ENCODE data around the gene SLC6A7. TPM values are rescaled to one million over a fixed set of nuclear protein-coding genes. Genes with fewer than 3 reads are reported as not detected.
A peak's percentile ranks its signal among the peaks of the same experiment; 100 is the strongest.

Gene SLC6A7
- total RNA-seq, 2 donors from 2014 or later, result not detected

DNA sequence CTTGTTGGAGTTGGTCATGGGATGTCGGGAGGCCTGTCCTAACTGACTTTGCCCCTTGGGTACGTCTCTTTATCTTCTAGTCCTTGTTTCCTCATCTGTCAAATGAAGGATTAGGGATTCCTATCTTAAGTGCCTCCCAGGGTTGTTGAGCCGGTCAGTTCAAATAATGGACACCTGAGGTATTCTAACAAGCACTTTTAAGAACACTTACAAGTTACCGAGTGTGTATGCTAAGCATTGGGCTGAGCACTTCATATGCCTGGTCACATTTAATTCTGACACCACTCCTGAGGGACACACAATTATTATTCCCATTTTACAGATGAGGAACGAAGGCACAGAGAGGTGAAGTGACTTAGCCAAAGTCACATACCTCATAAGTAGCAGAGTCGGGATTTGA, 62.6 kb downstream of the SLC6A7 start:
- no peaks in the 10 kb centered on the region for H3K36me3 Mint-ChIP-seq (ENCODE audit: low read depth)
- Histone ChIP-seq H3K4me3 (ENCODE audit: low read length) (no peak overlapping the region), H3K4me1 (ENCODE audit: control insufficient read depth, insufficient read depth, low read length) (peaks cover 16% of the 10 kb centered on the region), H3K9me3 (ENCODE audit: control insufficient read depth, low read length) (no peaks in the 10 kb centered on the region), H3K27me3 (ENCODE audit: control insufficient read depth, insufficient read depth, low read length, poor library complexity, severe bottlenecking) (no peaks in the 10 kb centered on the region), H3K36me3 (ENCODE audit: control insufficient read depth, insufficient read depth, low read length) (no peaks in the 10 kb centered on the region), H3K27ac (ENCODE audit: low read depth, low read length) (no peak overlapping the region), H3K9ac (ENCODE audit: extremely low read depth, low read length, poor library complexity, severe bottlenecking) (no peak overlapping the region)
- TF ChIP-seq, protein P1, sequence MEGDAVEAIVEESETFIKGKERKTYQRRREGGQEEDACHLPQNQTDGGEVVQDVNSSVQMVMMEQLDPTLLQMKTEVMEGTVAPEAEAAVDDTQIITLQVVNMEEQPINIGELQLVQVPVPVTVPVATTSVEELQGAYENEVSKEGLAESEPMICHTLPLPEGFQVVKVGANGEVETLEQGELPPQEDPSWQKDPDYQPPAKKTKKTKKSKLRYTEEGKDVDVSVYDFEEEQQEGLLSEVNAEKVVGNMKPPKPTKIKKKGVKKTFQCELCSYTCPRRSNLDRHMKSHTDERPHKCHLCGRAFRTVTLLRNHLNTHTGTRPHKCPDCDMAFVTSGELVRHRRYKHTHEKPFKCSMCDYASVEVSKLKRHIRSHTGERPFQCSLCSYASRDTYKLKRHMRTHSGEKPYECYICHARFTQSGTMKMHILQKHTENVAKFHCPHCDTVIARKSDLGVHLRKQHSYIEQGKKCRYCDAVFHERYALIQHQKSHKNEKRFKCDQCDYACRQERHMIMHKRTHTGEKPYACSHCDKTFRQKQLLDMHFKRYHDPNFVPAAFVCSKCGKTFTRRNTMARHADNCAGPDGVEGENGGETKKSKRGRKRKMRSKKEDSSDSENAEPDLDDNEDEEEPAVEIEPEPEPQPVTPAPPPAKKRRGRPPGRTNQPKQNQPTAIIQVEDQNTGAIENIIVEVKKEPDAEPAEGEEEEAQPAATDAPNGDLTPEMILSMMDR (conservative IDR thresholded peaks at IDR 0.05), result no peak
- DNase-seq, result no peak
- 86 to 94% methylated on average over 6 of the region's 6 CpGs for WGBS, 2 experiments (ENCODE audit: insufficient coverage in 1 of 2, insufficient read length in 1 of 2)
- H3K27ac Mint-ChIP-seq, result no peak overlapping the region
- H3K9me3 Mint-ChIP-seq, result no peaks in the 10 kb centered on the region
- H3K27me3 Mint-ChIP-seq (ENCODE audit: insufficient read depth), result peaks cover 2% of the 10 kb centered on the region
- no peak overlapping the region for H3K4me3 Mint-ChIP-seq
- H3K4me1 Mint-ChIP-seq, result peaks cover 11% of the 10 kb centered on the region

DNA sequence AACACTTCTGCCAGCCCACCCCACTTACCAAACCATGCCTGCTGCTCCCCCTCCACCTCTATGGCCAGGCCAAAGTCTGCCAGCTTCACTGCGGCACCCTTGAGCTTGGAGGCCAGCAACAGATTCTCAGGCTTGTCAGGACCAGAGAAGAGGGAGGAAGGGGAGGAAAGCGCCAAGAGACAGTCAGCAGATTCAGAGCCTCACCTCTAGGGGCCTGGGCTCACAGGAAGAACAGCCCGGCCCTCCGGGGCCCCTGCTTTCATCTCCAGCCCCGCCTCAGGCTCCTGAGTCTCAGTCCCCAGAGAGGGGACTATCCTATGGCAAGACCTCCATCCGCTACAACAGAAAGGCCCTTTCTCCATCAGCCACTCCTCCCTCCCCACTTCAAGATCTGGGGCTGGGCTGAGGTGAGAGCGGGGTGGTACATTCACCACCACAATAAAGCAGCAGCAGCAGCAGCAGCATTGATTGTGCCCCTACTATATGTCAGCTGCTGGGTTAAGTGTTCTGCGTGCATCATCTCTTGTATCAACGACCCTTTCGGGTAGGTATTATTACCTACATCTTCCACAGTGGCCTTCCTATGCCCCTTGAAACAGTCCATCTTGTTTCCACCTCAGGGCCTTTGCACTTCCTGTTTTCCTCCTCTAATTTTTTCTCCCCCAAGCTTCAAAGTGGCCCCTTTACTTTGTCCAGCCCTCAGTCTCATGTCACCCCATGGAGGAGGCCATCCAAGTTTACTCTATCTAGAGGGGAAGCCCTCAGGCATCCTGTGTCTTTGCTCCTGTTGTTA, 63.8 kb downstream of the SLC6A7 start:
- Histone ChIP-seq H3K27ac (ENCODE audit: low read depth, low read length) (no peak overlapping the region), H3K27me3 (ENCODE audit: control insufficient read depth, insufficient read depth, low read length, poor library complexity, severe bottlenecking) (no peaks in the 10 kb centered on the region), H3K9ac (ENCODE audit: extremely low read depth, low read length, poor library complexity, severe bottlenecking) (no peak overlapping the region), H3K36me3 (ENCODE audit: control insufficient read depth, insufficient read depth, low read length) (no peaks in the 10 kb centered on the region), H3K4me1 (ENCODE audit: control insufficient read depth, insufficient read depth, low read length) (peaks cover 16% of the 10 kb centered on the region), H3K4me3 (ENCODE audit: low read length) (no peak overlapping the region), H3K9me3 (ENCODE audit: control insufficient read depth, low read length) (no peaks in the 10 kb centered on the region)
- peak; percentile 74 for DNase-seq
- TF ChIP-seq, protein P1 (conservative IDR thresholded peaks at IDR 0.05), result peak; percentile 61
- Mint-ChIP-seq H3K27ac (no peak overlapping the region), H3K27me3 (ENCODE audit: insufficient read depth) (peaks cover 2% of the 10 kb centered on the region), H3K9me3 (no peaks in the 10 kb centered on the region), H3K4me1 (peaks cover 11% of the 10 kb centered on the region), H3K4me3 (no peak overlapping the region), H3K36me3 (ENCODE audit: low read depth) (no peaks in the 10 kb centered on the region)
- 82 to 100% methylated on average over 3 to 10 of the region's 10 CpGs for WGBS, 2 experiments (ENCODE audit: insufficient coverage in 1 of 2, insufficient read length in 1 of 2)

DNA sequence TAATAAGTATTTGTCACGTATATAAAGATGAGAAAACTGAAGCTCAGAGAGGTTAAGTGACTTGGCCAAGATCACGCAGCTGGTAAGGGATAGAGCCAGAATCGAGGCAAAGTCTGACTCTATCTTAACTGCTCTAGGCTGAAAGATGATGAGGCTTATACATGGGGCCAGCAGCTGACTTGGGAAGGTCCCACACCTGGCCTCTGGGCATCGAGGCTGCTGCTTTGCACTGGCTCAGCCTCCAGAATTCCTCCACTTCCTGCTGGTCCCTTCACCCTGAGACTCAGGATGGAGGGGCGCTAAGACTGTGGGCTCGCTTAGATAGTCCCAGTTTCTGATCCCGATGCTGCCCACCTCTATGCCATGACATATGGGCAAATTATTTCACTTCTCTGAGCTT, 64.5 kb downstream of the SLC6A7 start:
- no peaks in the 10 kb centered on the region for H3K27me3 ChIP-seq (ENCODE audit: control insufficient read depth, insufficient read depth, low read length, poor library complexity, severe bottlenecking)
- peak overlapping the region; percentile 71 for H3K27ac ChIP-seq (ENCODE audit: low read depth, low read length)
- no peak for DNase-seq
- H3K9ac ChIP-seq (ENCODE audit: extremely low read depth, low read length, poor library complexity, severe bottlenecking), result no peak overlapping the region
- H3K4me1 ChIP-seq (ENCODE audit: control insufficient read depth, insufficient read depth, low read length), result peaks cover 16% of the 10 kb centered on the region
- H3K4me1 Mint-ChIP-seq, result peaks cover 11% of the 10 kb centered on the region
- no peak overlapping the region for H3K27ac Mint-ChIP-seq
- 93 to 98% methylated on average over 4 to 7 of the region's 7 CpGs for WGBS, 2 experiments (ENCODE audit: insufficient coverage in 1 of 2, insufficient read length in 1 of 2)
- H3K36me3 ChIP-seq (ENCODE audit: control insufficient read depth, insufficient read depth, low read length), result no peaks in the 10 kb centered on the region
- no peak overlapping the region for H3K4me3 Mint-ChIP-seq
- no peaks in the 10 kb centered on the region for H3K9me3 Mint-ChIP-seq
- no peak overlapping the region for H3K4me3 ChIP-seq (ENCODE audit: low read length)
- H3K36me3 Mint-ChIP-seq (ENCODE audit: low read depth), result no peaks in the 10 kb centered on the region
- no peaks in the 10 kb centered on the region for H3K9me3 ChIP-seq (ENCODE audit: control insufficient read depth, low read length)
- TF ChIP-seq, protein P1 (conservative IDR thresholded peaks at IDR 0.05), result no peak
- H3K27me3 Mint-ChIP-seq (ENCODE audit: insufficient read depth), result peaks cover 2% of the 10 kb centered on the region

All from endodermal cell (in vitro differentiated cells).